A673 (cell line): ENCODE measurements around the gene RALB. TPM values are rescaled to one million over a fixed set of nuclear protein-coding genes. Genes with fewer than 3 reads are reported as not detected.
"Not testable (repeated sequence)": the region's sequence is repeated elsewhere in the genome, so short reads cannot be mapped to it uniquely, and the experiment has no call there.

Experiments used
- BruUV-seq: library from RNA; stranded (reverse); fragments of 400-500 nt; replicated peaks from 2 replicates; lab custom pipeline; 2021; lab: Mats Ljungman, UMichigan
- CTCF ChIA-PET: fragments of 300-600 bp; sonication (Branson Sonifier 250); formaldehyde crosslinking; loops from one replicate; lab custom pipeline; 2022; ENCODE audit warnings: antibody characterized with exemption; lab: Charles Lee
- POLR2A ChIA-PET: fragments of 300-600 bp; sonication (Branson Sonifier 250); formaldehyde crosslinking; loops from one replicate; lab custom pipeline; 2022; ENCODE audit warnings: antibody characterized with exemption; ENCODE audit not compliant: low non-redundant PET; lab: Charles Lee
- DNase-seq: peaks from one replicate; pipeline ENCODE4 v3.0.0-alpha.2; 2015; ENCODE audit warnings: low spot score
- H3K27ac ChIP-seq: fragments of 200-600 bp; sonication (generic); 2 replicates; pipeline ENCODE4 v1.5.1; 2016; ENCODE audit warnings: mixed run types, low read depth, mild to moderate bottlenecking, mixed read lengths, antibody characterized with exemption, low read length; ENCODE audit not compliant: poor library complexity, severe bottlenecking
- H3K27me3 ChIP-seq: fragments of 200-600 bp; sonication (generic); replicated peaks from 2 replicates; pipeline ENCODE4 v1.6.1; 2017; ENCODE audit warnings: mixed run types, low read depth, mild to moderate bottlenecking, mixed read lengths, antibody characterized with exemption, low read length; ENCODE audit not compliant: insufficient read depth, poor library complexity
- H3K36me3 ChIP-seq: fragments of 200-600 bp; sonication (generic); 2 replicates; pipeline ENCODE4 v1.6.1; 2016; ENCODE audit warnings: mixed run types, mild to moderate bottlenecking, mixed read lengths, antibody characterized with exemption, low read length; ENCODE audit not compliant: insufficient read depth, poor library complexity, severe bottlenecking
- H3K4me1 ChIP-seq: fragments of 200-600 bp; sonication (generic); 2 replicates; pipeline ENCODE4 v1.6.1; 2017; ENCODE audit warnings: mixed run types, mild to moderate bottlenecking, mixed read lengths, antibody characterized with exemption, low read length; ENCODE audit not compliant: insufficient read depth, poor library complexity, severe bottlenecking
- H3K4me3 ChIP-seq: fragments of 200-600 bp; sonication (generic); 2 replicates; pipeline ENCODE4 v1.5.1; 2016; ENCODE audit warnings: low read depth, mixed run types, mild to moderate bottlenecking, mixed read lengths, low read length; ENCODE audit not compliant: poor library complexity, severe bottlenecking
- H3K9me3 ChIP-seq: fragments of 200-600 bp; sonication (generic); 2 replicates; pipeline ENCODE4 v1.6.1; 2016; ENCODE audit warnings: mixed run types, low read depth, mild to moderate bottlenecking, mixed read lengths, antibody characterized with exemption, low read length; ENCODE audit not compliant: poor library complexity, severe bottlenecking
- EZH2 ChIP-seq: fragments of 200-600 bp; sonication (generic); IDR thresholded peaks from 2 replicates; pipeline ENCODE4 v1.6.1; 2017; ENCODE audit warnings: borderline replicate concordance, low read depth, mild to moderate bottlenecking, mixed read lengths, antibody characterized with exemption, low read length; ENCODE audit not compliant: poor library complexity, severe bottlenecking
- intact Hi-C: fragments of 100-400 bp; cut with micrococcal nuclease; formaldehyde crosslinking; loops from one replicate; pipeline ENCODE4 v1.10.0; 2022; ENCODE audit not compliant: unreplicated experiment
- total RNA-seq: library from RNA; stranded (reverse); gene quantifications from 2 replicates; pipeline ENCODE4 v1.2.3, GENCODE V29; 2021
- TF ChIP-seq, protein P1 (sequence below): fragments of 300-800, 200-600 bp; sonication (generic); conservative IDR thresholded peaks from 2 replicates; pipeline ENCODE4 v1.5.1; 2017; ENCODE audit warnings: low read depth, mild to moderate bottlenecking, antibody characterized with exemption, low read length, moderate library complexity, mixed read lengths

Gene RALB
- total RNA-seq, 1 experiment from 2014 or later, result 47.0 TPM

DNA sequence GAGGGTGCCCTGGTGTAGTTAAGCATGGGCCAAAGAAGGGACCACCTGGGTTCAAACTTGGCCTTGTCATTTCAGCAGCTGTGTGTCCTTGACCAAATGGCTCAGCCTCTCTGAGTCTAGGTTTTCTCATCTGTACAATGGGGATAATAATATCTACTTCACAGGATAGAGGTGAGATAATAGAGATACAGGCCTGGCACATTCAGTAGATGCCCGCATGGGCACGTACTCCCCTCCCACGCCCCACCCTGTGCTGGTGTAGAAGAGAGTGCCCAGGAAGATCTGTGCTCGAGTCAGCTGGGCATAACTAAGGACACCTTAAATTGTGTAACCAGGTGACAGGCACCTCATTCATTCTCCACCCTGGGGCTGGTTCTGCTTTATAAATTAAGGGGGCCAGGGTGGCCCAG lies 21.1 kb upstream of the RALB start:
- Histone ChIP-seq H3K9me3 (no peaks in the 10 kb centered on the region), H3K27ac (no peak overlapping the region), H3K36me3 (no peaks in the 10 kb centered on the region), H3K4me3 (no peak overlapping the region), H3K27me3 (no peaks in the 10 kb centered on the region), H3K4me1 (no peaks in the 10 kb centered on the region)
- BruUV-seq, result no TSS peak
- CTCF ChIA-PET, result interaction anchor here (0.6 kb wide), 1 partner anchor 58 kb away, joined by 5 read pairs; no protein-coding TSS in a partner anchor
- intact Hi-C loops, result no loop called here
- POLR2A ChIA-PET, result no interaction called here
- DNase-seq, result no peak
- TF ChIP-seq EZH2, result no peak
- TF ChIP-seq, protein P1, sequence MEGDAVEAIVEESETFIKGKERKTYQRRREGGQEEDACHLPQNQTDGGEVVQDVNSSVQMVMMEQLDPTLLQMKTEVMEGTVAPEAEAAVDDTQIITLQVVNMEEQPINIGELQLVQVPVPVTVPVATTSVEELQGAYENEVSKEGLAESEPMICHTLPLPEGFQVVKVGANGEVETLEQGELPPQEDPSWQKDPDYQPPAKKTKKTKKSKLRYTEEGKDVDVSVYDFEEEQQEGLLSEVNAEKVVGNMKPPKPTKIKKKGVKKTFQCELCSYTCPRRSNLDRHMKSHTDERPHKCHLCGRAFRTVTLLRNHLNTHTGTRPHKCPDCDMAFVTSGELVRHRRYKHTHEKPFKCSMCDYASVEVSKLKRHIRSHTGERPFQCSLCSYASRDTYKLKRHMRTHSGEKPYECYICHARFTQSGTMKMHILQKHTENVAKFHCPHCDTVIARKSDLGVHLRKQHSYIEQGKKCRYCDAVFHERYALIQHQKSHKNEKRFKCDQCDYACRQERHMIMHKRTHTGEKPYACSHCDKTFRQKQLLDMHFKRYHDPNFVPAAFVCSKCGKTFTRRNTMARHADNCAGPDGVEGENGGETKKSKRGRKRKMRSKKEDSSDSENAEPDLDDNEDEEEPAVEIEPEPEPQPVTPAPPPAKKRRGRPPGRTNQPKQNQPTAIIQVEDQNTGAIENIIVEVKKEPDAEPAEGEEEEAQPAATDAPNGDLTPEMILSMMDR, result no peak

DNA sequence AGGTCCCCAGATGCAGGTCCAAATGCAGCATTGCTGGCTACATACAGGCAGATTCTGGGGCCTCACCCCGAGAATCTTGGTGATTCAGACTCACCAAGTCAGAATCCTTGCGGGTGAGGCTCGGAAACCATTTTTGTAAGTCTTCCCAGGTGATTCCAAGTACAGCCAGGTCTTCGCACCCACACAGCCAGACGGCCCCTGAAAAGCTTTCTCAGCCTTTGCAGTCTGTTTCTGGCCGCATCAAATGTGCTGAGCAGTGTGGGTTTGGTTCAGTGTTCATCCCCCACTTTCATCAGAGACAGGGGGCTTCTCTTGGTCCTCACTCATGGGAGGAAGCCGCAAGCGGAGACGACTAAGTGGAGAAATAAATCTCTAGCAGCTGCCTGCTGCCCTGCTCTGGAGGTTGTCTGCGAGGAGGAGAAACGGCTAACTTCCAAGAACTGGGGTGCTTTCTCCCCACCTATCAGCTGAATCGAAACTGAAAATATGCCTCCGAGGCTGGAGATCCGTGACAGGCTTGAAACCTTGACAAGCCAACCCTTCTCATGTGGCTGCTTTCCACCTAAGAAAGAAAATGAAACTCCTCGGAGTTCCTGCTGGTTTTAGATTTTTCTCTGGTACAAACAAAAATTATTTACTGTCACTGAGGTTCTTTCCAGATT lies 20.5 kb upstream of the RALB start:
- Histone ChIP-seq H3K9me3 (no peaks in the 10 kb centered on the region), H3K4me1 (no peaks in the 10 kb centered on the region), H3K27ac (no peak overlapping the region), H3K27me3 (no peaks in the 10 kb centered on the region), H3K4me3 (no peak overlapping the region), H3K36me3 (no peaks in the 10 kb centered on the region)
- intact Hi-C loops, result no loop called here
- BruUV-seq, result no TSS peak
- TF ChIP-seq EZH2, result no peak
- TF ChIP-seq, protein P1, result no peak
- POLR2A ChIA-PET, result no interaction called here
- DNase-seq, result no peak
- CTCF ChIA-PET, result interaction anchor here (0.6 kb wide), 1 partner anchor 59 kb away, joined by 5 read pairs; no protein-coding TSS in a partner anchor

DNA sequence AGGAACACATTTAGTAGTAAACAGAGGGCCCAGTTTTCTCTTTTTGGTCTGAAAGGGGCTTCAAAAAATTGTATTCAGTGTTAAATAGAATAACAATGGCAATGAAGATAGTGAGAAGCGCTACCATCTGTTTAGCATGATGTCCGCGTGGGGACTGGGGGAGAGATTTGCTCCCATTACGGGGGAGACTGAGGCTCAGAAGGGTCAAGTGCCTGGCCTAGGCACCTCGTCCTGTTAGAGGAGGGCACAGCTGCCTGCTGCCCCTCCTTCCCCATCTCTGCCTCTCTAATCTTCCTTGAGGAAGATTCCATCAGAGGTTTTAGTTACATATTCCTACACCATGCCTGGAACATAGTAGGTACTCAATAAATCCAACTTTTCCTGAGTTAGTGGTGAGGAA lies 19.4 kb upstream of the RALB start:
- intact Hi-C loops, result no loop called here
- no peak overlapping the region for H3K27ac ChIP-seq
- ChIA-PET POLR2A (no interaction called here), CTCF (no interaction called here)
- no peak for TF ChIP-seq EZH2
- TF ChIP-seq, protein P1, result no peak
- DNase-seq, result no peak
- no peaks in the 10 kb centered on the region for H3K27me3 ChIP-seq
- H3K4me3 ChIP-seq, result no peak overlapping the region
- no peaks in the 10 kb centered on the region for H3K36me3 ChIP-seq
- H3K4me1 ChIP-seq, result no peaks in the 10 kb centered on the region
- BruUV-seq, result no TSS peak
- no peaks in the 10 kb centered on the region for H3K9me3 ChIP-seq

DNA sequence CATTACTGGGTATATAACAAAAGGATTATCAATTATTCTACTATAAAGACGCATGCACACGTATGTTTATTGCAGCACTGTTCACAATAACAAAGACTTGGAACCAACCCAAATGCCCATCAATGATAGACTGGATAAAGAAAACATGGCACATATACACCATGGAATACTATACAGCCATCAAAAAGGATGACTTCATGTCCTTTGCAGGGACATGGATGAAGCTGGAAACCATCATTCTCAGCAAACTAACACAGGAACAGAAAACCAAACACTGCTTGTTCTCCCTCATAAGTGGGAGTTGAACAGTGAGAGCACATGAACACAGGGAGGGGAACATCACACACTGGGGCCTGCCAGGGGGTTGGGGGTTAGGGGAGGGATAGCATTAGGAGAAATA lies 17.5 kb upstream of the RALB start:
- H3K4me3 ChIP-seq, CTCF ChIA-PET, H3K36me3 ChIP-seq, H3K9me3 ChIP-seq, POLR2A ChIA-PET, H3K4me1 ChIP-seq, intact Hi-C loops, H3K27ac ChIP-seq, BruUV-seq, DNase-seq, H3K27me3 ChIP-seq: not testable (repeated sequence)
